Retinal pigment epithelial cell (primary cell): Measurements from ENCODE around the gene FOXD1.

Experiments used
- DNase-seq: peaks from one replicate; pipeline ENCODE4 v3.0.0-alpha.2; 2010; ENCODE audit warnings: low read depth
- H3K4me3 ChIP-seq: 2 replicates; pipeline ENCODE4 v1.5.1; 2011; ENCODE audit warnings: mild to moderate bottlenecking, low read length, control low read depth, moderate library complexity
- CTCF ChIP-seq: conservative IDR thresholded peaks from 2 replicates; pipeline ENCODE4 v1.5.1; 2011; ENCODE audit warnings: low read depth, low read length, control low read depth, inconsistent platforms

The FOXD1 gene

DNA sequence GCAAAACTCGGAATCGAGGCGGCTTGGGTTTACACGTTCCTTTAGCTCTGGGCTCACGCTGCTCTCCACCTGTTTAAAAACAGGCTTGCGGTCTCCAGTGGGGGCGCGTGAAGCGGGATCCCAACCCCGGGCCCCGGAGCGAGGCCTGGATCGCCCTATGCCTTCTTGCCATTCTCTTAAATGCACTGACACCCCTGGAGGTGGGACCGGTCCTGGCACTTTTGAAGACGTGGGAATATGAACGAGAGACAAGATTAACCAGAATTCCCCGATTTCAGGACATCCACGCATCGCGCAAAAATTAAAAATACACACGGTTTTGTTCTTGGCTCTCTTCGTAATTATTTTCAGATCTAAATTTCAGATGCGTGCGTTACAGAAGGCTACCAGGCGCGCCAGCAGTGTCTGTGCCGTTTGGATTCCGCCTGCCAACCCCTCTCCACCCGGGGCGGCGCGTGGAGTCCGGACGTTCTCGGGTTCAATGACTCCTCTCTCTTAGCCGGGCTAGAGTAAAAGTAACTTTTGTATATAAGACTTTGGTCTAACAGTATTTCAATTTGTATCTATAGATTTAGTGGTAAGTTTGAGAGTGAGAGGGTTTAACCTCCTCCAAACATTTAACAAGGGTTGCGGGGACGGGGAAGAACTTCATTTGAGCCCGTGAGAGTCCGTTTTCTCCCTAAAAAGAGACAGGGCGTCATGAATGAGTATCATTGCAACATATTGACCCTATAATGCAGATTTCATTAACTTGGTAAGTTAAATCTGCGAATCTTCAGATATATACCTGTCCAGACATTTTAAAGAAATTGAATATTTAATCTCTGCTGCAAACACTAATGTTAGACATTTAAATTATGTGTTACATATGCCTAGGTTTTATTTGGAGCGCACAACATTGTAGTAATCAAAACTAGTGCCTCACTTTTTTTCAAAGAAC lies 3.8 kb downstream of the FOXD1 start:
- no peak for DNase-seq
- TF ChIP-seq CTCF = peak; percentile 10
- H3K4me3 ChIP-seq = peak overlapping the region; percentile 90

GRCh38 chr5:73443829-73444498 lies 4.6 kb downstream of the FOXD1 start:
- peak overlapping the region; percentile 90 for H3K4me3 ChIP-seq
- TF ChIP-seq CTCF = no peak
- no peak for DNase-seq

DNA sequence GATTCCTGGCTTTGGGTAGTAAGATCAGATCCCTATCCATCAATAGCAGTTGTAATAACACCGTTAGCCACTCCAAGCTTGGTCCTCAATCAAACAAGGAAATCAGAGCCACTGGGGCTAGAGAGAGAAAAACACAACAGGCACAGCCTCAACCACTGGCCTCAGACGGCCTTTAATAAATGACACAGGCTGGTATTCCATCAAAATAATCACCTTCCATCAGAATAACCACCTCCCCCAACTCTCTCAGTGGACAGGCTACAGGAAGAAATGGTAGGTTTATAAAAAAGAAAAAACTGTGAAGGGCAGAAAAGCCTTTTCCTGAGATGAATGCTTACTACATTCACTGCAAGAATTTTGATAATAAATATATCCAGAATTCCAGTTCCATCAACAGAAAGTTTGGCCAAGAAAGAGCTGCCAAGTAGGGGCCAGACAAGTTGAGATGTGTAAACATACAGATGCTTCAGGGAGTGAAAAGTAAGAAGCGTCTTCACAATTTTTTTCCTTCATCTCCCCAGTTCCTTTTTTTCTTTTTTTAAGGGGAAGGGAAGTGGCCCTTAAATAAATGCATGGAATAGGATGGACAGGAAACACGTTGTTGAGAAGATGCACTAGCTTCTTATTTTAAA lies 5.5 kb downstream of the FOXD1 start:
- no peak for TF ChIP-seq CTCF
- no peak for DNase-seq

DNA sequence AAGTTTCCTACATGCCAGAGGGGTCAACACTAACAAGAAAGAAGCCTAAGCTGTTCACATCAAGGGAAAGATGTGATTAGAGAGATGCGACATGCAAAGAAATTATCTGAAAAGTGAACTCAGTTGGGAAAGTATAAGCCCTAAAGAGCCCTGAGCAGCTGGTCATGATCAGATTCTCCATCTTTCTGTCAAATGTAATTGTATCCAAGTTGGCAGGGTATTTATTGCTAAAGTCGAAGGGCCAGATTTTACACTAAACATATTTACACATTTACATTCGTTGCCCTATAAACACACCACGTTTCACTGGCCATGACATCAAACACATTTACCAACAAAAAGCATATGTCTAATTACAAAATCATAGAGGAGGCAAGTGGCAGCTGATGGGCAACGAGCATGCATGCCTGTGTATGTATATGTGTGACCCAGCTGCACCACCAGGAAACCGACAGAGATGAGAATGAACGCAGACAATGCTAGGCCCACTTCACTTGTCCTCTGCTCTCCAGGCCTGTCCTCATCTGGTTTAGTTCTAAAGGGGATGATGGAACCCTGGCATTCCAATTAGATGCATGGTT lies 6.3 kb downstream of the FOXD1 start:
- no peak for DNase-seq
- no peak for TF ChIP-seq CTCF
- no peak overlapping the region for H3K4me3 ChIP-seq

More for the DNA sequence above, 5.5 kb downstream of the FOXD1 start:
- H3K4me3 ChIP-seq = peak overlapping the region; percentile 90

DNA sequence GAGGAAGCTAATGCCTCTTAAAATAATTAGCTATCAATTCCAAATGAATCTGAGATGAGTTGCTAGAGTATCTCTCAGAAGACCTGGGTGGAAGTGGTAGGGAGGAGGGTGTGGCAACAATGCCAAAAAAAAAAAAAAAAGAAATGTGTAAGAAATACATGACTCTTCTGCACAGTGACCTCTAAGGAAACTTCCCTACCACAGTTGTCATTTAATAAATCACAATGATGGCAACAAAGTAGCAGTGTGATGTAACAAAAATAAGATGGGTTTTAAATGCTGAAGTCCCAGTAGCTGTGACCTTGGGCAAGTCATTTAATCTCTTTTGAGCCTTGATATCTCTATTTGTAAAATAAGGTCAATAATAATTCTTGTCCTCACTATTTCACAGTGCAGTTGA lies 7.2 kb downstream of the FOXD1 start:
- no peak for TF ChIP-seq CTCF
- no peak overlapping the region for H3K4me3 ChIP-seq
- no peak for DNase-seq

DNA sequence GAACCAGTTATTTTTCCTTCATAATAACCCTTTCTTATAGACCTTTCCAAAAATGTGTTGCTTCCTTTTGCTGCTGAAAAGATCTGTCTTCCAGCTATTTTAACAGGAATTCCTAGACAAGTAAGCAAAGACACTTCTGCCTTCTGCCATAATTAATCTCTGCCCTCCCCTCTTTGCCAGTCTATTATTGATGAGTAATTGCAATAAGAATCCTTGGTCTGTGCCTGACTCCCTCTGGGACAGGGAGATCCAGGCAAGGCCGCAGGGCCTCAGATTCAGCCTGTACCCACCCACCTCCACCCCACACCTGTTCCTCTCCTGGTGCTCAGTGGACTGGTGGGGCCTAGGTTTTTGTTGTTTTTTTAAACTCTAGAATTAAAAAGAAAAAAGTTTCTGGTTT lies 8.3 kb downstream of the FOXD1 start:
- TF ChIP-seq CTCF = no peak
- H3K4me3 ChIP-seq = no peak overlapping the region
- DNase-seq = no peak
